ENCODE measurements around the gene AKIP1.

- no peak for TF ChIP-seq EP300 (IDR thresholded peaks at IDR 0.05; ENCODE audit: borderline replicate concordance in 1 of 2, control insufficient read depth in 1 of 2, low read depth in 2 of 2, low read length in 2 of 2)
- no peak for TF ChIP-seq HDAC6 (IDR thresholded peaks at IDR 0.05; ENCODE audit: unreplicated experiment)
- TF ChIP-seq STAT1 (conservative IDR thresholded peaks at IDR 0.05): no peak
- TF ChIP-seq ATF2 (IDR thresholded peaks at IDR 0.05; ENCODE audit: low read length): no peak
- TF ChIP-seq CTCF (IDR thresholded peaks at IDR 0.05 in 2 of 3, conservative IDR thresholded peaks at IDR 0.05 in 1 of 3; ENCODE audit: control insufficient read depth in 2 of 3, extremely low read depth in 1 of 3, insufficient read depth in 1 of 3, low read depth in 3 of 3, low read length in 3 of 3): no peak
- TF ChIP-seq SMC3 (IDR thresholded peaks at IDR 0.05; ENCODE audit: borderline replicate concordance, low read length): no peak
- TF ChIP-seq EZH2 (IDR thresholded peaks at IDR 0.05; ENCODE audit: borderline replicate concordance, control insufficient read depth, low read depth, low read length): no peak
- no peak for TF ChIP-seq TAF1 (IDR thresholded peaks at IDR 0.05; ENCODE audit: borderline replicate concordance, low read depth, low read length)
- TF ChIP-seq SUPT20H (IDR thresholded peaks at IDR 0.05; ENCODE audit: borderline replicate concordance, control insufficient read depth, low read depth, low read length): no peak
These were observed 31.6 kb downstream of the AKIP1 start, which contains the start of gene ASCL3 for GRCh38 chr11:8942518-8943066.
